ENCODE results near the gene KRIT1. TPM values are rescaled to one million over a fixed set of nuclear protein-coding genes. Genes with fewer than 3 reads are reported as not detected.

The KRIT1 gene
- total and polyA plus RNA-seq, 8 donors, result 4.1 to 249 (median 34.2) TPM

GRCh38 chr7:92246360-92247101 is 817 bp upstream of the KRIT1 start:
- H3K36me3 ChIP-seq, result no peaks in the 10 kb centered on the region
- H3K4me3 ChIP-seq, result peak overlapping the region; percentile 81 to 99 (median 96)
- peaks cover 15 to 52% (median 38%) of the 10 kb centered on the region in 4 donors for H3K4me1 ChIP-seq
- intact Hi-C loops (cut with DNase I; ENCODE audit: low total_unique reads), result no loop called here
- H3K27me3 ChIP-seq, result no peaks in the 10 kb centered on the region
- DNase-seq, result peak in 1 of 2 donors; percentile 50
- peak overlapping the region; percentile 80 to 96 (median 93) for H3K27ac ChIP-seq
- TF ChIP-seq EP300 (IDR thresholded peaks at IDR 0.05) (no peak), POLR2A (IDR thresholded peaks at IDR 0.05) (no peak), POLR2AphosphoS5 (IDR thresholded peaks at IDR 0.05) (no peak), CTCF (IDR thresholded peaks at IDR 0.05) (no peak)
- no peaks in the 10 kb centered on the region for H3K9me3 ChIP-seq
- 0 to 1% (median 0%) methylated on average over 17 to 35 of the region's 35 CpGs for WGBS, 5 donors

GRCh38 chr7:92244808-92245486 is 767 bp downstream of the KRIT1 start:
- Histone ChIP-seq H3K27me3 (no peaks in the 10 kb centered on the region), H3K36me3 (peaks cover 11 to 14% (median 14%) of the 10 kb centered on the region in 4 donors), H3K4me3 (peak overlapping the region; percentile 81 to 99 (median 96)), H3K27ac (peak overlapping the region; percentile 80 to 96 (median 93)), H3K4me1 (peaks cover 15 to 52% (median 38%) of the 10 kb centered on the region in 4 donors), H3K9me3 (no peaks in the 10 kb centered on the region)
- WGBS, 5 donors, result 1% methylated on average over 10 to 11 of the region's 11 CpGs
- no peak for DNase-seq
- intact Hi-C loops (cut with DNase I; ENCODE audit: low total_unique reads), result no loop called here
- TF ChIP-seq EP300 (IDR thresholded peaks at IDR 0.05) (no peak), CTCF (IDR thresholded peaks at IDR 0.05) (no peak), POLR2AphosphoS5 (IDR thresholded peaks at IDR 0.05) (no peak), POLR2A (IDR thresholded peaks at IDR 0.05) (no peak)

- no peaks in the 10 kb centered on the region for H3K27me3 ChIP-seq
- H3K4me3 ChIP-seq, result no peak overlapping the region
- peaks cover 20 to 34% (median 33%) of the 10 kb centered on the region in 4 donors for H3K36me3 ChIP-seq
- H3K9me3 ChIP-seq, result no peaks in the 10 kb centered on the region
- TF ChIP-seq EP300 (IDR thresholded peaks at IDR 0.05), result no peak
- no peak for TF ChIP-seq CTCF (IDR thresholded peaks at IDR 0.05)
- TF ChIP-seq POLR2A (IDR thresholded peaks at IDR 0.05), result no peak
- no peak for TF ChIP-seq POLR2AphosphoS5 (IDR thresholded peaks at IDR 0.05)
- intact Hi-C loops (cut with DNase I; ENCODE audit: low total_unique reads), result no loop called here
- peaks cover 15 to 40% (median 31%) of the 10 kb centered on the region in 4 donors for H3K4me1 ChIP-seq
- no peak for DNase-seq
- 92 to 99% (median 96%) methylated on average over 6 of the region's 6 CpGs for WGBS, 5 donors
- H3K27ac ChIP-seq, result no peak overlapping the region
Measured at GRCh38 chr7:92242972-92243371, 2.7 kb downstream of the KRIT1 start.

GRCh38 chr7:92230547-92230946 is 15.2 kb downstream of the KRIT1 start:
- no peak for DNase-seq
- H3K27ac ChIP-seq, result no peak overlapping the region
- TF ChIP-seq POLR2A (IDR thresholded peaks at IDR 0.05) (no peak), EP300 (IDR thresholded peaks at IDR 0.05) (no peak), CTCF (IDR thresholded peaks at IDR 0.05) (no peak), POLR2AphosphoS5 (IDR thresholded peaks at IDR 0.05) (no peak)
- no peaks in the 10 kb centered on the region for H3K9me3 ChIP-seq
- no peaks in the 10 kb centered on the region for H3K27me3 ChIP-seq
- H3K36me3 ChIP-seq, result peaks cover 21 to 95% (median 93%) of the 10 kb centered on the region in 4 donors
- WGBS, 5 donors, result 79 to 88% (median 84%) methylated on average over 2 of the region's 2 CpGs
- no peaks in the 10 kb centered on the region for H3K4me1 ChIP-seq
- intact Hi-C loops (cut with DNase I; ENCODE audit: low total_unique reads), result no loop called here
- H3K4me3 ChIP-seq, result no peak overlapping the region

All from stomach (tissue), 9 donors.